HepG2 (cell line): Measurements from ENCODE around the gene KLRC4. TPM values are rescaled to one million over a fixed set of nuclear protein-coding genes. Genes with fewer than 3 reads are reported as not detected.

ENCODE experiments used
- ATAC-seq: fragments of 200-7000 bp; cut with Tn5 transposase; 3 replicates; pipeline ENCODE4 v1.9.1; 2020; ENCODE audit warnings: mild to moderate bottlenecking, moderate library complexity
- BruUV-seq: library from RNA; stranded (reverse); fragments of 400-500 nt; replicated peaks from 2 replicates; lab custom pipeline; 2021; lab: Mats Ljungman, UMichigan
- CTCF ChIA-PET: fragments of 300-600 bp; formaldehyde crosslinking; extraction: SDS; loops from one replicate; lab custom pipeline; 2021; ENCODE audit warnings: low total read pairs, inconsistent platforms, low intra/inter-chr PET ratio; lab: Yijun Ruan, JAX
- POLR2A ChIA-PET: fragments of 350-600 bp; sonication (Branson Sonifier 250); formaldehyde crosslinking; loops from one replicate; lab custom pipeline; 2020; ENCODE audit warnings: antibody characterized with exemption, inconsistent platforms; lab: Yijun Ruan, JAX
- DNase-seq: peaks from one replicate; pipeline ENCODE4 v3.0.0-alpha.2; 2015; ENCODE audit warnings: low spot score
- FAIRE-seq: peaks from 3 replicates; lab custom pipeline; 2011; peaks lifted over from hg19 to GRCh38; lab: Jason Lieb, UNC
- H2AFZ ChIP-seq: one replicate; pipeline ENCODE4 v1.6.1; 2011; ENCODE audit warnings: low read length, inconsistent platforms
- H3K27ac ChIP-seq: fragments of 300-600 bp; 3 replicates; pipeline ENCODE4 v1.8.0; 2011; ENCODE audit warnings: mixed run types, mild to moderate bottlenecking, mixed read lengths, low read length, inconsistent platforms; ENCODE audit not compliant: insufficient read depth; ENCODE audit errors: extremely low read length
- H3K27me3 ChIP-seq, 2 experiments: fragments of 200-600 bp in 1 of 2; 2 replicates in 1 of 2; 3 replicates in 1 of 2; pipeline versions ENCODE4 v1.6.0 to v1.8.0; 2011; ENCODE audit warnings: low read length in 2 of 2, mild to moderate bottlenecking in 2 of 2, moderate library complexity in 2 of 2, inconsistent platforms in 1 of 2; ENCODE audit not compliant: insufficient read depth in 2 of 2, control insufficient read depth in 1 of 2
- H3K36me3 ChIP-seq, 2 experiments: fragments of 200-600 bp in 1 of 2; replicated peaks in 1 of 2; 2 replicates in 1 of 2; 3 replicates in 1 of 2; pipeline versions ENCODE4 v1.5.1 to v1.8.0; 2011; ENCODE audit warnings: low read length in 2 of 2, inconsistent platforms in 1 of 2; ENCODE audit not compliant: insufficient read depth in 2 of 2, control insufficient read depth in 1 of 2
- H3K4me1 ChIP-seq: 2 replicates; pipeline ENCODE4 v1.5.1; 2012; ENCODE audit warnings: low read length, inconsistent platforms; ENCODE audit not compliant: insufficient read depth
- H3K4me2 ChIP-seq: 2 replicates; pipeline ENCODE4 v1.6.0; 2011; ENCODE audit warnings: low read depth, low read length, inconsistent platforms
- H3K4me3 ChIP-seq, 3 experiments: fragments of 200-600 bp in 1 of 3; sonication (generic), shearing (Covaris generic) in 1 of 3; replicated peaks in 1 of 3; 2 replicates each; pipeline ENCODE4 v1.5.1; 2011 to 2016; ENCODE audit warnings: low read length in 3 of 3, inconsistent platforms in 2 of 3, low read depth in 2 of 3, mild to moderate bottlenecking in 2 of 3, control low read depth in 1 of 3, mixed read lengths in 1 of 3; ENCODE audit not compliant: insufficient read depth in 1 of 3
- H3K79me2 ChIP-seq: one replicate; pipeline ENCODE4 v1.6.1; 2011; ENCODE audit warnings: low read length, inconsistent platforms; ENCODE audit not compliant: insufficient read depth
- H3K9ac ChIP-seq: 2 replicates; pipeline ENCODE4 v1.6.0; 2011; ENCODE audit warnings: mild to moderate bottlenecking, low read depth, low read length, inconsistent platforms; ENCODE audit not compliant: insufficient read depth
- H3K9me3 ChIP-seq: 2 replicates; pipeline ENCODE4 v1.5.1; 2012; ENCODE audit warnings: mild to moderate bottlenecking, low read length
- H4K20me1 ChIP-seq: 2 replicates; pipeline ENCODE4 v1.6.0; 2011; ENCODE audit warnings: inconsistent platforms, mild to moderate bottlenecking, low read length, moderate library complexity; ENCODE audit not compliant: insufficient read depth
- HDAC6 ChIP-seq: fragments of 200-600 bp; sonication (generic); IDR thresholded peaks from 2 replicates; pipeline ENCODE4 v1.7.0; 2017; ENCODE audit warnings: mild to moderate bottlenecking, antibody characterized with exemption, low read length, low read depth
- HNF4A ChIP-seq: sonication (generic); formaldehyde crosslinking; IDR thresholded peaks from 2 replicates; pipeline ENCODE4 v1.4.0; 2020; ENCODE audit warnings: missing genetic modification reagents
- SNRNP70 ChIP-seq: fragments of 200-400 bp; formaldehyde crosslinking; IDR thresholded peaks from 2 replicates; pipeline ENCODE4 v1.6.1; 2017; ENCODE audit warnings: mild to moderate bottlenecking, low read depth, low read length, moderate library complexity
- THAP8 ChIP-seq: sonication (generic); formaldehyde crosslinking; IDR thresholded peaks from 2 replicates; pipeline ENCODE4 v1.5.1; 2020; ENCODE audit warnings: missing genetic modification reagents, mild to moderate bottlenecking, borderline replicate concordance
- ZBTB33 ChIP-seq: sonication (generic); formaldehyde crosslinking; IDR thresholded peaks from 2 replicates; pipeline ENCODE4 v1.4.0; 2020; ENCODE audit warnings: missing genetic modification reagents
- ZIK1 ChIP-seq: sonication (generic); formaldehyde crosslinking; IDR thresholded peaks from 2 replicates; pipeline ENCODE4 v1.5.0; 2020; ENCODE audit warnings: mild to moderate bottlenecking, low read depth, missing genetic modification reagents, borderline replicate concordance
- ZNF879 ChIP-seq: sonication (generic); formaldehyde crosslinking; IDR thresholded peaks from 2 replicates; pipeline ENCODE4 v1.8.1; 2023; ENCODE audit warnings: missing genetic modification reagents
- WGBS: methylation state at CpG from one replicate; pipeline ENCODE4 v1.1.6; 2017; ENCODE audit warnings: low lambda C conversion rate; 5-methylcytosine and 5-hydroxymethylcytosine counted together
- in situ Hi-C: cut with HindIII; loops from 2 replicates; pipeline ENCODE4 v1.10.0; 2017; ENCODE audit warnings: low pct_unique_long_range_greater_than_20kb; ENCODE audit not compliant: extremely low pct_ligation_motif_present
- intact Hi-C: fragments of 100-400 bp; cut with micrococcal nuclease; formaldehyde crosslinking; loops from one replicate; pipeline ENCODE4 v1.10.0; 2022; ENCODE audit not compliant: unreplicated experiment
- polyA plus RNA-seq, 8 experiments: library from polyadenylated mRNA; depleted of rRNA in 3 of 8; stranded (reverse) in 7 of 8; unstranded in 1 of 8; fragments of >200 nt; fragmentation: Illumina TruSeq in 4 of 8; extraction: Trizol in 4 of 8; gene quantifications; 2 replicates each; pipeline versions ENCODE4 v1.2.1 to v1.2.3, GENCODE V29; 2011 to 2016; ENCODE audit warnings: low read depth in 4 of 8, missing spikeins in 1 of 8, mixed read lengths in 1 of 8; ENCODE audit not compliant: insufficient read depth in 1 of 8
- total RNA-seq, 5 experiments: library from RNA; depleted of rRNA; stranded (reverse); fragments of >200 nt; fragmentation: Illumina TruSeq; extraction: Trizol; gene quantifications; 2 replicates each; pipeline ENCODE4 v1.2.3, GENCODE V29; 2016; ENCODE audit warnings: low read depth in 1 of 5

KLRC4 gene
- total and polyA plus RNA-seq, 2 of the 13 experiments (the other 11 are each of a cell fraction or from before 2014, with no cell fraction given): 0.09 TPM; not detected in 1

GRCh38 chr12:10358969-10359368, 50.6 kb downstream of the KLRC4 start:
- H3K9me3 ChIP-seq: no peaks in the 10 kb centered on the region
- no peak overlapping the region for H3K27ac ChIP-seq
- H3K27me3 ChIP-seq: no peaks in the 10 kb centered on the region; a peak in 1 of 5 replicates
- peaks cover 12% of the 10 kb centered on the region for H3K4me1 ChIP-seq
- intact Hi-C loops: no loop called here
- H2AFZ ChIP-seq: no peak overlapping the region
- ATAC-seq (no peak), FAIRE-seq (no peak), DNase-seq (no peak)
- H4K20me1 ChIP-seq: no peaks in the 10 kb centered on the region
- in situ Hi-C loops: no loop called here
- WGBS: 48% methylated on average over 1 of the region's 1 CpG
- H3K9ac ChIP-seq: no peak overlapping the region
- H3K4me2 ChIP-seq: no peak overlapping the region
- CTCF ChIA-PET: no interaction called here
- BruUV-seq: no TSS peak
- TF ChIP-seq ZBTB33 (no peak), SNRNP70 (no peak), ZNF879 (CRISPR knock-in tag) (no peak), HNF4A (CRISPR knock-in tag) (no peak)
- POLR2A ChIA-PET: no interaction called here
- no peak overlapping the region for H3K4me3 ChIP-seq
- H3K36me3 ChIP-seq: no peaks in the 10 kb centered on the region
- no peaks in the 10 kb centered on the region for H3K79me2 ChIP-seq

- CTCF ChIA-PET: no interaction called here
- 56% methylated on average over 4 of the region's 5 CpGs for WGBS
- H3K4me1 ChIP-seq: peaks cover 4% of the 10 kb centered on the region; the same call in 1 of the 2 replicates
- no peak for FAIRE-seq
- TF ChIP-seq THAP8 (no peak), ZIK1 (no peak), HDAC6 (no peak)
- no TSS peak for BruUV-seq
- POLR2A ChIA-PET: no interaction called here
- no peak overlapping the region for H3K27ac ChIP-seq
- no peaks in the 10 kb centered on the region for H3K9me3 ChIP-seq
- no peaks in the 10 kb centered on the region for H4K20me1 ChIP-seq
- H3K79me2 ChIP-seq: no peaks in the 10 kb centered on the region
- intact Hi-C loops (no loop called here), in situ Hi-C loops (no loop called here)
- H3K9ac ChIP-seq: no peak overlapping the region
- ATAC-seq: no peak
- no peak overlapping the region for H2AFZ ChIP-seq
- no peak for DNase-seq
- H3K27me3 ChIP-seq: no peaks in the 10 kb centered on the region; a peak in 1 of 5 replicates
- H3K4me2 ChIP-seq: no peak overlapping the region
- no peaks in the 10 kb centered on the region for H3K36me3 ChIP-seq
- H3K4me3 ChIP-seq: no peak overlapping the region
Observed at GRCh38 chr12:10358131-10358530, 51.4 kb downstream of the KLRC4 start.

Other genes starting within 250 kb of the KLRC4 start
- not detected in 2 replicates for gene OLR1, start 237.6 kb downstream of the KLRC4 start, total RNA-seq (2016; rRNA removed; fragmentation: Illumina TruSeq; extraction: Trizol)
- not detected in 2 replicates for gene OLR1, start 237.6 kb downstream of the KLRC4 start, polyA plus RNA-seq (2011; rRNA removed)
- gene TMEM52B, start 230.7 kb downstream of the KLRC4 start, total RNA-seq (2016; rRNA removed; fragmentation: Illumina TruSeq; extraction: Trizol): not detected in 2 replicates
- not detected in 2 replicates for gene TMEM52B, start 230.7 kb downstream of the KLRC4 start, polyA plus RNA-seq (2011; rRNA removed)
- 7.9 and 8.1 TPM in 2 replicates for gene GABARAPL1, start 196.9 kb downstream of the KLRC4 start, total RNA-seq (2016; rRNA removed; fragmentation: Illumina TruSeq; extraction: Trizol)
- 26.1 and 28.1 TPM in 2 replicates for gene GABARAPL1, start 196.9 kb downstream of the KLRC4 start, polyA plus RNA-seq (2011; rRNA removed)
- not detected in 2 replicates for gene KLRD1, start 101.9 kb downstream of the KLRC4 start, total RNA-seq (2016; rRNA removed; fragmentation: Illumina TruSeq; extraction: Trizol)
- gene KLRD1, start 101.9 kb downstream of the KLRC4 start, polyA plus RNA-seq (2011; rRNA removed): 0.01 TPM in 2 replicates
- not detected in 2 replicates for gene KLRK1, start 19.7 kb downstream of the KLRC4 start, total RNA-seq (2016; rRNA removed; fragmentation: Illumina TruSeq; extraction: Trizol)
- 0.07 TPM in 1 of 2 replicates, not detected in the other for gene KLRK1, start 19.7 kb downstream of the KLRC4 start, polyA plus RNA-seq (2011; rRNA removed)
- gene KLRC3, start 10.8 kb upstream of the KLRC4 start, total RNA-seq (2016; rRNA removed; fragmentation: Illumina TruSeq; extraction: Trizol): not detected in 2 replicates
- not detected in 2 replicates for gene KLRC3, start 10.8 kb upstream of the KLRC4 start, polyA plus RNA-seq (2011; rRNA removed)
- gene KLRC2, start 26.3 kb upstream of the KLRC4 start, total RNA-seq (2016; rRNA removed; fragmentation: Illumina TruSeq; extraction: Trizol): 0.20 TPM in 1 of 2 replicates, not detected in the other
- gene KLRC2, start 26.3 kb upstream of the KLRC4 start, polyA plus RNA-seq (2011; rRNA removed): 0.22 and 0.49 TPM in 2 replicates
- gene KLRC1, start 43.6 kb upstream of the KLRC4 start, total RNA-seq (2016; rRNA removed; fragmentation: Illumina TruSeq; extraction: Trizol): not detected in 2 replicates
- not detected in 2 replicates for gene KLRC1, start 43.6 kb upstream of the KLRC4 start, polyA plus RNA-seq (2011; rRNA removed)
- gene EIF2S3B, start 96.1 kb upstream of the KLRC4 start, total RNA-seq (2016; rRNA removed; fragmentation: Illumina TruSeq; extraction: Trizol): 7.6 and 9.2 TPM in 2 replicates
- gene EIF2S3B, start 96.1 kb upstream of the KLRC4 start, polyA plus RNA-seq (2011; rRNA removed): 3.6 and 4.9 TPM in 2 replicates
- gene MAGOHB, start 203.9 kb upstream of the KLRC4 start, total RNA-seq (2016; rRNA removed; fragmentation: Illumina TruSeq; extraction: Trizol): 49.8 and 84.5 TPM in 2 replicates
- 5.3 and 7.0 TPM in 2 replicates for gene MAGOHB, start 203.9 kb upstream of the KLRC4 start, polyA plus RNA-seq (2011; rRNA removed)